Endometrial microvascular endothelial cells (primary cell): ENCODE results near the gene WNT5A. TPM values are rescaled to one million over a fixed set of nuclear protein-coding genes. Genes with fewer than 3 reads are reported as not detected.
"Not testable (repeated sequence)": the region's sequence is repeated elsewhere in the genome, so short reads cannot be mapped to it uniquely, and the experiment has no call there.

Experiments used
- in situ Hi-C: cut with HindIII; loops from 2 replicates; pipeline ENCODE4 v1.10.0; 2017; ENCODE audit warnings: low sequenced_read_pairs, low pct_unique_long_range_greater_than_20kb; ENCODE audit errors: inconsistent ontology term
- total RNA-seq: library from RNA; depleted of rRNA; stranded (reverse); fragments of >200 nt; gene quantifications from one replicate; pipeline ENCODE4 v1.2.3, GENCODE V29; 2015; ENCODE audit errors: inconsistent ontology term

Gene WNT5A
- total RNA-seq, 1 donor from 2014 or later = 2.0 TPM

DNA sequence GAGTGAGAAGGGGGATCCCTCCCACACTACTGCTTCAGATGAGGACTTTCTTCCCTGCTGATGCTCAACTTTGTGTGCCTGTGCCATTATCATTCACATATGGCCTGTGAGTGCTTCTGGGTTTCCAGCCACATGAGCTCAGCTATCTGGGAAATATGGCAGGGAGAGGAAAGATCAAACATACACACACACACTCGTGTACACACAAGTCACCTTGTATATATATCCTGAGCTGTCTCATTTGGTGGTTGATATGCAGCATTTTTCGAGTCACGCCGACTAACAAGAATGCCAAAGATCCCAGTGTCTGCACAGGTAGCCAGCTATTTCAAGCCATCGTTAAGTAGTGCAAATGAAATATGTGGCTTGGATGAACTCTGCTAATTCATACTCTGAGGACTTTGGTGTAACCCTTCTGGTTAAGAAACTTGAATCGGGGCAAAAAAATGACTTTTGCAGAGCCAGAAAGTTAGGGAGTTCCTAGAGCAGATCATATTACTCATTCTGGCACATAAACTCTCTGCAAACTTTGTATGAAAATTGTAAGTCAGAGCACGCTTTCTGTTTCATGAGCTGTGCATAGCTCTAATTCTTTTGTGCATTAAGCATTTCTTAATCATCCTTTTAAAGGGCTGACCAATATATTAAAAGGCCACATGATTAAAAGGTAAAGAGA, 24.9 kb upstream of the WNT5A start:
- in situ Hi-C loops = no loop called here

DNA sequence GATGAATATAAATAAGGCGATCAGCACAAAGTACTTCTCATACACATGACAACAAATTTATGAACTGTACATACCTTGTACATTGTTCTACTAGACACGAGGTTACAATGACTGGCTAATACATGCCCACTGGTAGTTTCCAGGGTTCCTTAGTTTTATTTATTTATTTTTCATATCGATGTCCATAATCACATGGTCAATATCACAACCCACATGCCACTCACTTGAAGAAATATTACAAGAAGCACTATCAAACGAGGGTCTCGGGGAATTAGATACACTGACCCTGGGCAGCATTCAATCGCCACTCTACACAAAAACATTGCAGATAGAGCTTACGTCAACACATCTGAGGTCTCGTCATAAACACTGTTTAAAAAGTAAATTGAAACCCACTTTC, 21.2 kb upstream of the WNT5A start:
- in situ Hi-C loops = no loop called here

DNA sequence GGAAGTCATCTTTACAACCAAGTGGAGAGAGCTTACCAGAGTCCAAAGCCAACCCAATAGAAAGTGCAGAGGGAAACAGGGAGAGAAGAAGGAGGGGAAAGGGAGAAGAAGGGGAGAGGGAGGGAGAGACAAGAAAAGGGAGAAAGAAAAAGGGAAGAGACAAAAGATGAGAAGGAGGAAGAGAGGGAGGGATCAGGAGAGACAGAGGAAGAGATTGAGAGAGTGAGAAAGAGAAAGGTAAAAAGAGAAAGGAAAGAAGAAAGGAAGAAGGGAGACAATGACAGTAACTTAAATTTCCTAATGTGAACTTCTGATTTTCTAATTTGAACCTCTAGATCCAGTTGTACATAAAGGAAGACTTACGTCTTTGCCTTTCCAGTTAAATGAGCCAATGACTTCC, 20.7 kb upstream of the WNT5A start:
- in situ Hi-C loops = no loop called here

DNA sequence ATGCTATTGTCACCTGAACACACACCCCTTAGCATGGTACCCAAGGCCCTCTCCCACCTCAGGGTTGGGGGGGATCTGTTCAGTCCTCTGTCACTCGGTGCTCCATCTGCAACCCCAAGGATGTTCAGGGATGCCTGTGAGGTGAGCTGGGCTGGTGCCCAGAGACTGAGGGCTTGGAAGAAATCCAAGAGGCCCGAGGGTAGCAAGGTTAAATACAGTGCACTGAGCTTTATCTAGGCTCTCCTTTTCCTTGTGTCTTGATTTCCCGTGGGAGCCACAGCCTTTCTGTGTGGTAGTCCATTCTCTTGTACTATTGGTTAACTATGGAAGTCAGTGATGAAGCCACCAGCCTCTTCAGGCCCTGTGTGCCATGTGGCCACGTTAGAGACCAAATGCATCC, 18.7 kb upstream of the WNT5A start:
- in situ Hi-C loops = no loop called here

DNA sequence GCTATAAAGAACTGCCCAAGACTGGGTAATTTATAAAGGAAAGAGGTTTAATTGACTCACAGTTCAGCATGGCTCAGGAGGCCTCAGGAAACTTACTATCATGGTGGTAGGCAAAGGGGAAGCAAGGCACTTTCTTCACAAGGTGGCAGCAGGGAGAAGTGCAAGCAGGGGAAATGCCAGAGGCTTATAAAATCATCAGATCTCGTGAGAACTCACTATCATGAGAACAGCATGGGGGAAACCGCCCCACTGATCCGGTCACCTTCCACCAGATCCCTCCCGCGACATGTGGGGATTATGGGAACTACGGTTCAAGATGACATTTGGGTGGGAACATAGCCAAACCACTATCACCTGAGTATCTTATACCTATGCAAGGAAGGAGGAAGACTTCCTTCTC, 18.0 kb upstream of the WNT5A start:
- in situ Hi-C loops = not testable (repeated sequence)

DNA sequence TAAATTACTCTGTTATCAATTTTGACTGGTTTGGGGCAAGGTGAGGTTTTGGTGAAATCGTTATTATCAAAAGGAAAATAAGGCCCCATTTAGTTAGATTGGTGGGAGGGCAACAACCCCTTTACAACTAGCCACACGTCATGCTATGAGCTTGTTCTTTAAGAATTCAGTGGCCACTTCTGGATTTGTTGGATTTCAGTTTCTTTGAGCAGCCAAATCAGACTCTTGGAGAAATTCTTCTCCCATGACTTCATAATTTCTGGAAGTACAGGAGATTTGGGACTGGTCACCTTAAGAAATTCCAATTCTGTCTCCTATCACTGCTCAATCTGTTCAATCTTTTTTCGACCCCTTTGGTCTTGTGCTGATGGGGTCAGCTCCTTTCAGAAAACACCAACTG, 14.8 kb upstream of the WNT5A start:
- in situ Hi-C loops = no loop called here

DNA sequence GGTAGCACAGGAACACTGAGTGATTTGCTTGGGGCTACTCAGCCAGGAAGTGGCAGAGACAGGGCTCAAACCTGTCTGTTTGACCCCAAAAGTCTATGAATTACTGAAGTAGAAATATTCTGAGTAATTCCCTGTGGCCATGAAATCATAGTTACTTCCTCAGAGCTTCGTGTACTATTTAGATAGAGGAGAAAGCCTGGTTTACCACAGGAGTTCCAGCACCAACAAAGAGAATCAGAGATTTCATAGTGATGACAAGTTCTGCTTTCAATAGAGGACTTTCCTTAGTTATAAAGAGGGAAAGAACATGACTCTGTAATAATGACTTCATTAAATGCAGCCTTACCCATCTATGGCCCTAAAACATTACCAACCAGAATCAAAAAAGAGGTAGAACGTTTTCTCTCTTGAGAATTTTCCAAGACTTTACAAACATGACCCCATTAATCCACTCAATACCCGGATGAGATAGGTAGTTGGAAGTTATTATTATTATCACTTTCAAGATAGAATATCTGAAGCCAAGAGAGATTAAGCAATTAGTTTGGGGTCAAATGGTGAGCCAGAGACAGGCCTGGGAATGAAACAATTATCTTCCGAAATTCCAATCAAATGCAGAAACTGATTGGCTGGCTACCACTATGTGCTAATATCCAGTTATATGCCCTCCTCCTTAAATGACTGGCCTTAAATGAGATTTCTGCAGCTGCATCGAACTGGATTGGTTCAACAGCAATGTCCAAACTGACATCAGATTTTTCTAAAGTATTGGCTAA, 13.6 kb upstream of the WNT5A start:
- in situ Hi-C loops = no loop called here

DNA sequence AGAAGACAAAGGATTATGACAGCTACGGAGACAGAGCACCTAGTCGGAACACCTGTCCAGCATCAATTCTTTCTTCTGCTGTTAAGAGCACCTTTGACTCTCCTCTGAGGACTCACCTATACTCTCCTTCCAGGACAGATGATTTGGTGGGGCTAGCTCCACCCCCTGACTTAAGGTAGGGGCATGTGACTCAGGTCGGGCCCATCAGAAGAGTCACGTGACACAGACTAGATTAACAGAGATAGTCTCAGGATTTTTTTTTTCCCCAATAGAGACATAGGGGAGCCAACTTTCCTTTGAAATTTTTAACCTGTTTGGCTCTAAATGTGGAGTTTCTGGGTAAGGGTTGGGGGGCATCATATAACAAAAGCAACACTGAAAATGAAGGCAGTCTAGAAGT, 11.4 kb upstream of the WNT5A start:
- in situ Hi-C loops = loop anchor here (25.0 kb wide), 1 partner anchor 764 kb away; no protein-coding TSS in a partner anchor

DNA sequence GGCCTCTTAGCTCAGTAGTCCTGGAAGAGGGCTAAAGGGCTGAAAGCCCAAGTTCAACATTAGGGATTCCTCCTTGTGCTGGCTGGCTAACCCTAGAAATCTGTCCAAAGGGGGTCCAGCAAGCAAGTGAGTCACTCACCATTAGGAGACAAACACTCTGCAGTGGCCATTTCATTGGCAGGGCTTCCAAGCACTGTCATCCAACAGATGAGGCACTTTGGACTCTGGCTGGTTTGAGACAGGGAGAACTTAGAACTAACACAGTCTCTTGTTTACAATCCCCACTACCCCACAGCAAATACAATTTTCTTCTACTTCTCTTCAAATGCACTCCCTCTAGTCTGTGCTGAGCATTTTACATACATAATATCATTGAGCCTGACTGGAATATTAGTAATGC, 10.1 kb upstream of the WNT5A start:
- in situ Hi-C loops = loop anchor here (25.0 kb wide), 1 partner anchor 765 kb away; no protein-coding TSS in a partner anchor

DNA sequence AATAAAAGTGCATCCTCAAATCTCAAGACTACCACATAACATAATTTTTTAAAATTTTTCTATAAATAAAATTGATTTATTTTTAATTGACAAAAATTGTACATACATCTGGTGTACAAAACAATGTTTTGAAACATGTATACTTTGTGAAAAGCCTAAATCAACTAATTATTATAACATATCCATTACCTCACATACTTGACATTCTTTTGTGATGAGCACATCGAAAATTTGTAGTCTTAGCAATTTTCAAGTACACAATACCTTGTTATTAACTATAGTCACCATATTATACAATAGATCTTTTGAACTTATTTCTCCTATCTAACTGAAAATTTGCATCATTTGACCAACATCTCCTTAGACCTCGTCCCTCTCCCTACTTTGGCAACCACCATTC, 7.9 kb upstream of the WNT5A start:
- in situ Hi-C loops = loop anchor here (25.0 kb wide), 1 partner anchor 767 kb away; no protein-coding TSS in a partner anchor

DNA sequence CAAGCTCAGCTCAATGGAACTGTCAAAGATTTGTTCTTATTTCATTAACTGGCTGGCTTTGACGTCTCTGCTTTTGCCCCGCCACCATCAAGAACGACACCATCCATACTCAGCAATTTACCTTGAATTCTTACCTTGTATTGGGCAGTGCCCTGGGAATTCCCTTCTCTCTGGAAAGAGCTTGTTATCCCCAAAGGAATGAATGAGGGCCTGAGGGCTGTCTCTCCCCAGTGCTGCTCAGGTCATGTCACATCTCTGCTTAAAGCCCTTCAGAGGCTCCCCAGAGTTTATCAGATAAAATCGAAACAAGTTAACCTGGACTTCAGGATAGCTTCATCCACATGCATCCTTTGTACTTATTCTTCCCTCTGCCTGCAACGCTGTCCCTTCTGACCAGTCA, 5.9 kb upstream of the WNT5A start:
- in situ Hi-C loops = loop anchor here (25.0 kb wide), 1 partner anchor 769 kb away; no protein-coding TSS in a partner anchor

DNA sequence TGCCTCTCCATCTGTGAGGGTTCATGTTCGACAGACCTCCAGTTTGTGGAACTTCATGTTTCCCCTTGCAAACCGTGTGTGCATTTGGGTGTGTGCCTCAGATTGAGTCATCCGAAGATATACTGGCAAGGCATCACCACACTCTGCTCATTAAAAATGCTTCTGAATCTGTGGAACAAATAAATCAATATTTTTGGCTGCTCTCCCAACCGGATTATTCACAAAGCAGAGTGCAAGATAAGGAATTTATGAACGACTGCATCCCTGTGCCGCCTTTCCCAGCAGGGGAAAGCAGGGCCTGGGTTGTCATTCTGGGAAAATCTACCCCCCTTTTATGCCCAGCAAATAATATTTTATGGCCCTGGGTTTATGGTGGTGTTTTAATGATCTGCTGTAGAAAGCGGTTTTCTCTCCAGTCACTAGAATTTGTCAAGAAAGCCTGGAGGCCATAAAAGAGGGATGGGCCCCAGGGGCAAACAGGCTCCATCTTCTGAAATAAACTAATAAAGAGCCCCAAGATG, 4.2 kb upstream of the WNT5A start:
- in situ Hi-C loops = loop anchor here (25.0 kb wide), 1 partner anchor 771 kb away; no protein-coding TSS in a partner anchor

DNA sequence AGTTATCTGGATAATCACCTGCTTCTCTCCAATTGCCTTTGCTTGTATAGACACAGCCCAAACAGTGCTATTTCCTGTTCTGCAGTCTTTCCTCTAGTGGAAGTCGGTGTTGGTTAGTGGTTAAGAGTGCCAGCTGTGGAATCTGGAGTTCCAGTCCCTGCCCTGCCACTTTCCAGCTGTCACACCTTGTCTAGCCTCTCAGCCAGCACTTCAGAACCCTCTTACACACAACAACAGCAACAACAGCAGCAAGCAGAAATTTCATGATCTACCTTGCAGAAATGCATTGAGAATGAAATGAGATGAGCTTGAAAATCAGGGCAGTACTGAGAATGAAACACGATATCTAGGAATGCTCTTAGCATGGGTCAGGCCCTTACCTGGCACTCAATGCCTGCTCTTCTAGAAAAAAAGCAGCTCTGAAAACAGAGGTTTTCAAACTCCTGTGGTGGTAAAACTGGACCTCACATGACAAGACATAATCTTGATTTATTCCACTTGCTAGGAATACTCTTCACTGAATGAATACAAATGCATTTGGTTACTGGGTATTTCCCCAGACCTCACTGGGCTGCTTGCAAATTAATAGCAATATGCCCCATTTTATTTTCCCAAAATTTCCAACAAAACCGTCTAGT, 3.3 kb upstream of the WNT5A start:
- in situ Hi-C loops = loop anchor here (25.0 kb wide), 1 partner anchor 772 kb away; no protein-coding TSS in a partner anchor

DNA sequence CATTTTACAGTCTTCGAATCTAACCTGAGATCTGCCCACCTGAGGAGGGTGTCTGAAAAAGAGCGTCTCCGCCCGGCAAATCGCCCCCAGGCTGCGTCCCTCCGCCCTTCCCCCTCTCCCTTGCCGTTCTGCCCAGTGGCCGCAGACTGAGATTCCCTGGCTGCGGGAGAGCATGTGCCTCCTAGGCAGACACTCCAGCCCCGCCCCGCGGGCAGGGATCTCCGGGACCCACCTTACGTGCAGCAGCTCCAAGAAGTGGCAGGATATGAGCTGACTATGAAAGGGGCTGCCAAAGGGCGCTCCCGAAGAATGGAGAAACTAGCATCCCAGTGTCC, 2.7 kb upstream of the WNT5A start:
- in situ Hi-C loops = loop anchor here (25.0 kb wide), 1 partner anchor 773 kb away; no protein-coding TSS in a partner anchor

DNA sequence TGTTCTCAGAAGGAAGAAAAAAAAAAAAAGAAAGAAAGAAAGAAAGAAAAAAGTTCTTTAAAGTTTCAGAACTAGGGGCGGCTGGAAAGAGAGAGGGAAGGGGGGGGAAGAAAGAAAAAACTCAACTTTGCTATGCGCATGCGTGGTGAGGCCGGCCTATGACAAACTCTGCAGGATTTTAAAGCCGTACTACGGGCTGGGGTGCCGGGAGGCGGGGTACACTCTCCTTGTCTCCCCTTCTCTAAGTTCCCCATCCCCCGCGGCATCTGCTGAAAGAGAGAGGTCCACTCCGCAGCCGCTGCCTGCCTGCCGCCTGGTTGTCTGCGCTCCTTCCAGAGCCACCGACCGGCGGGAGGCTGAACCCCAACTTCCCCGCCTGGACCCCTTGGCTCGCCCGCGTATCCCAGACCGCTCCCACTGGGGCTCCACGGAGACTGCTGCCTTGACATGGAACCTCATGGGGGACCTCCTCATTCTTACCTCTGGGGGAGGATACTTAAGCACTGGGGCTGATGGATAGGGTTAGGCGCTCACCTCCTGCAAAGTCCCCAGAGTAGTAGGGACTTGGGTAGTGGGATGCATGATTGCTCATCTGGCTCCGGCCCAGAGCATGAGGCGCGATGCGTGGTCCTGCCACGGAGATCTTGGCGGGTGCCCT, 1.4 kb upstream of the WNT5A start:
- in situ Hi-C loops = loop anchor here (25.0 kb wide), 1 partner anchor 774 kb away; no protein-coding TSS in a partner anchor

DNA sequence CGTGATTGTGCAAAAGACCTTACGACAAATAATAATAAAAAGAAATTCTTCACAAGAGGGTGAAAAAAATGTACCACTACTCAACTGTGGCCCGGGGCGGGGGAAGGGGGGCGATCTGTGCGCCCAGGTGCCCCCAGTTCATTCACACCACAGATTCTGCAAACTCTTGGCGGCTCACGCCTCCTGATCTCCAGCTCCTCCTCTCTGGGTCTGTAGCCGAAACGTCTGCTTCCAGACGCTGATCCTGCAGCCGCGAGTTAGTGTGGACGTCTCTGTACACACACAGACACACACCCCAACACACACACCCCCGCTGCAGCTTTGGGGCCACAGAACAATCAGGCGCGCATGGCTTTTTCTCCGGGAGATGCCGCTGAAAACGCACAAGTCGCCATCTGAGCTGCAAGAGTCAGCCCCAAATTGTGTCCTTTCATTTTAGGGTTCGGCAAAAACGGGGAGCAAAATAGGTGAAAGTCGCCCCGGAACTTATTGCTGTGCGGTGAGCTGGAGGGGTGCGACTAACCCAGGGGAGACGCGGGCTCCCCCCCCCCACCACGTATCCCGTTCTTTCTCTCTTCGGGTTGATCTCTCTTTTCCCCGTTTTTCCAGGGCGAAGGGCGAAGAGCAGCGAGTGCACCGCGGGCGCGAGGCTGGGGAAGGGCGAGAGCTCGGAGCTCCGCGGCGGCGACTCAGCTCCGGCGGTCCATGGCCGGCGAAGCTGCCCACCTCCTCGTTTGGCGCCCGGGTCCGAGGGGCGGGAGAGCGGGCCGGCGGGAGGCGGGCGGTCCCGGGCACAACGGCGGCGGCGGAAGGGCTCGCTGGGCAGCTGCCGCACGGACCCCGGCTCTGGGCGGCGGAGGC, 505 bp upstream of the WNT5A start:
- in situ Hi-C loops = loop anchor here (25.0 kb wide), 1 partner anchor 775 kb away; no protein-coding TSS in a partner anchor

DNA sequence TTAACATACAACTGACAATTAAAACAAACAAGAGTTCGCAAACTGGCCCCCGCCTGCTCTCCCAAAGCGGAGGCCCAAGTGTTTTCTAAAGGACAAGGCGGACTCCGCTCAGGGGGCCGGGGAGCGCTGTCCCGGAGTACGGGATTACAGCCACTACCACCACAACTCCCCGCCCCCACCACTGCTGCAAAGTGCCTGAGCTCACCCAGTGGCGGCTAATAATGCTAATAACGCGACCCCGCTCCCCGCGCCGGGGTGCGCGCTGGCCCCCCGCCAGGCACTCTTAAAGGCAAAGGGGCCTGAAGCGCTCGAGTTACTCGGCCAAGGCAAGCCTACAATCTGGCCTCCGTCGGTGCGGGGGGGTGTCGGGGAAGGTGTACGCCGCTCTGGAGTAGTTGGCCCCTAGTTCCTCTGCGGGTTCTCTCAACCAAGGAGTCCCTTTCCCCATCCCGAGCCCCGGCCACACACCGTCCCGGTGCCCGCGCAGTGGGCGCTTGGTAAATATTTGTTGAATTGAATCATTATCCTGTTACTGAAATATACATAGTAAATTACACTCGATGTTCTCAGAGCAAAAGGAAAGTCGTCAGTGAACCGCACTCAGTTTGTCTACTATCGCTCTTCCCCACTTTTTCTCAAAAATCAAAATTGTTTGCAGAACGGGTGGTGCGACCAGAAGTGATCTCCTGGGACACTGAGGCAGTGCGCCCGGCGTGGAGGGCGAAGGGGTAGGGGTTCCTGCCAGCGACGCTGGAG, 827 bp downstream of the WNT5A start:
- in situ Hi-C loops = loop anchor here (25.0 kb wide), 1 partner anchor 776 kb away; no protein-coding TSS in a partner anchor
